ENCODE results near the gene MAP4K2. TPM values are rescaled to one million over a fixed set of nuclear protein-coding genes. Genes with fewer than 3 reads are reported as not detected.

MAP4K2 gene
- total RNA-seq, 1 donor from 2014 or later, result 12.7 TPM

GRCh38 chr11:64735725-64736259, 67.2 kb downstream of the MAP4K2 start:
- TF ChIP-seq CTCF (IDR thresholded peaks at IDR 0.05; ENCODE audit: unreplicated experiment), result no peak
- no peak for DNase-seq (ENCODE audit: low spot score, unreplicated experiment)
- no peak overlapping the region for H3K27ac Mint-ChIP-seq
- H3K36me3 Mint-ChIP-seq (ENCODE audit: insufficient read depth), result no peaks in the 10 kb centered on the region
- H3K27me3 Mint-ChIP-seq, result peaks cover 52% of the 10 kb centered on the region
- no peaks in the 10 kb centered on the region for H3K4me1 Mint-ChIP-seq (ENCODE audit: low read depth)
- H3K9me3 Mint-ChIP-seq (ENCODE audit: low read depth), result no peaks in the 10 kb centered on the region
- H3K4me3 Mint-ChIP-seq (ENCODE audit: low read depth), result no peak overlapping the region

Other genes starting within 250 kb of the MAP4K2 start
- gene SLC22A11, start 247.3 kb downstream of the MAP4K2 start, total RNA-seq, result not detected in 2 replicates
- gene SLC22A12, start 212.0 kb downstream of the MAP4K2 start, total RNA-seq, result not detected in 2 replicates
- 0.17 and 0.60 TPM in 2 replicates for gene NRXN2, start 80.0 kb downstream of the MAP4K2 start, total RNA-seq
- gene RASGRP2, start 59.1 kb downstream of the MAP4K2 start, total RNA-seq, result 0.53 and 0.73 TPM in 2 replicates
- 1.4 and 1.6 TPM in 2 replicates for gene PYGM, start 43.2 kb downstream of the MAP4K2 start, total RNA-seq
- gene SF1, start 24.7 kb downstream of the MAP4K2 start, total RNA-seq, result 500 and 503 TPM in 2 replicates
- gene MEN1, start 7.3 kb upstream of the MAP4K2 start, total RNA-seq, result 54.6 and 61.5 TPM in 2 replicates
- gene CDC42BPG, start 41.4 kb upstream of the MAP4K2 start, total RNA-seq, result 20.1 and 21.1 TPM in 2 replicates
- 55.0 and 57.2 TPM in 2 replicates for gene EHD1, start 75.4 kb upstream of the MAP4K2 start, total RNA-seq
- gene ATG2A, start 114.0 kb upstream of the MAP4K2 start, total RNA-seq, result 33.2 and 35.0 TPM in 2 replicates
- gene PPP2R5B, start 121.5 kb upstream of the MAP4K2 start, total RNA-seq, result 14.1 and 15.9 TPM in 2 replicates
- 0.41 TPM in 1 of 2 replicates, not detected in the other for gene GPHA2, start 132.7 kb upstream of the MAP4K2 start, total RNA-seq
- gene MAJIN, start 168.9 kb upstream of the MAP4K2 start, total RNA-seq, result not detected in 2 replicates
- 0.53 and 0.58 TPM in 2 replicates for gene BATF2, start 193.8 kb upstream of the MAP4K2 start, total RNA-seq
- 95.2 and 96.7 TPM in 2 replicates for gene ARL2, start 210.9 kb upstream of the MAP4K2 start, total RNA-seq
- 33.0 and 34.5 TPM in 2 replicates for gene SNX15, start 224.2 kb upstream of the MAP4K2 start, total RNA-seq
- 18.5 and 19.3 TPM in 2 replicates for gene SAC3D1, start 238.0 kb upstream of the MAP4K2 start, total RNA-seq

All from progenitor cell of endocrine pancreas (in vitro differentiated cells).